Measurements from ENCODE around the gene HYAL1. TPM values are rescaled to one million over a fixed set of nuclear protein-coding genes. Genes with fewer than 3 reads are reported as not detected.
"Not testable (repeated sequence)": the region's sequence is repeated elsewhere in the genome, so short reads cannot be mapped to it uniquely, and the experiment has no call there.

The HYAL1 gene
- total RNA-seq, 2 experiments from 2014 or later = not detected

DNA sequence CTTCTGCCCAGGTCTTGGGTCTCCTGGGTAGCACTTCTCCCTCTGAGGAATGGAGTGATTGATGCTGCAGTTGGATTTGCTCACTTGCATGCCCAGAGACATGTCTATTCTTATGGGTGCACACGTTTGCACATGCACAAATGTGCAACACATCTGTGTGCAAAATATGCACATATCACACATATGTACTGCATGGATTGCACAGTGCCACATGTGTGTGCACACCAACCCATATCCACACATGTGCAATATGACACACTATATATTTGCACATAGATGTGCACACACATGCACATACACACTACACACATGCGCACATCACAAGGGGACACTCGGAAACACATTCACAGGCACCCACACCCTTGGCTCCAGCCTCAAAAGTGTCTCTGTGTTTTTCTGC, 35.1 kb downstream of the HYAL1 start:
- no peak for DNase-seq
- H3K4me1 Mint-ChIP-seq (ENCODE audit: low read depth) = peaks cover 8% of the 10 kb centered on the region
- intact Hi-C loops (cut with micrococcal nuclease) = no loop called here
- H3K27ac Mint-ChIP-seq = no peak overlapping the region
- H3K9me3 Mint-ChIP-seq = no peaks in the 10 kb centered on the region
- no peak overlapping the region for H3K4me3 Mint-ChIP-seq
- peaks cover 14% of the 10 kb centered on the region for H3K27me3 Mint-ChIP-seq (ENCODE audit: low read depth)
- CTCF ChIA-PET = interaction anchor here (0.7 to 0.9 kb wide), 2 partner anchors 9 to 12 kb away, joined by 3 read pairs; no protein-coding TSS in a partner anchor
- no peaks in the 10 kb centered on the region for H3K36me3 Mint-ChIP-seq (ENCODE audit: low read depth)

DNA sequence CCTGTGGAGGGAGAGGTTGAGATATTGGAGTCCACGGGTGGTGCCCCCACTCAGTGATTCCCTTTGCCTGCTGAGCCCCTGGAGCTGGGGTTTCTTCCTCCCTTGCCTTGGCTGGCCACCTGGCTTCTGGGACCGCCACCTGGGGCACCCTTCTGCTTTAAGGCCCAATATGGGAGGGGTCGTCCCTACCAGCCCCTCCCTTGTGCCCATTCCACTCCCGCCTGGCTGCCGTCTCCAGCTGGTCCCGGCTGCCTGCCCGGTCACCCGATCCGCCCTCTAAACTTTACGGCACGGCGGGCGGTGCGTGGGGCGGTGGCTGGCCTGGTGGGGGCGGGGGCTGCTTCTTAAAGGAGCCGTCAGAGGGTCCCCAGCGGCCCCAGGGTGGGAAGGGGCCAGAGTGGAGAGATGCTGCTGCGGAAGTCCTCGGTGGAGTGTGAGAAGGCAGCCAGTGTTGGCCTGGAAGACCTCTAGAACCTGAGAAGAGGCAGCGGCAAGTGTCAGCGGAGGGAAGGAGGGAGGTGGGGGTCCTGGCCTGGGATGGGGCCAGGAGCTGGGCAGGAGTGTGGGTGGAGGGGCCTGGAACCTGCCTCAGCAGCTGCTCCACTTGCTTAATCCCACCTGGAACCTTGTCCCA, 36.0 kb downstream of the HYAL1 start:
- CTCF ChIA-PET = interaction anchor here (0.7 to 1.5 kb wide), 8 partner anchors 8 to 75 kb away, joined by 3 to 4 read pairs (median 4); no protein-coding TSS in a partner anchor
- H3K4me3 Mint-ChIP-seq = no peak overlapping the region
- H3K36me3 Mint-ChIP-seq (ENCODE audit: low read depth) = no peaks in the 10 kb centered on the region
- peaks cover 10% of the 10 kb centered on the region for H3K27me3 Mint-ChIP-seq (ENCODE audit: low read depth)
- intact Hi-C loops (cut with micrococcal nuclease) = no loop called here
- no peaks in the 10 kb centered on the region for H3K9me3 Mint-ChIP-seq
- H3K4me1 Mint-ChIP-seq (ENCODE audit: low read depth) = peaks cover 2% of the 10 kb centered on the region
- H3K27ac Mint-ChIP-seq = no peak overlapping the region
- no peak for DNase-seq

DNA sequence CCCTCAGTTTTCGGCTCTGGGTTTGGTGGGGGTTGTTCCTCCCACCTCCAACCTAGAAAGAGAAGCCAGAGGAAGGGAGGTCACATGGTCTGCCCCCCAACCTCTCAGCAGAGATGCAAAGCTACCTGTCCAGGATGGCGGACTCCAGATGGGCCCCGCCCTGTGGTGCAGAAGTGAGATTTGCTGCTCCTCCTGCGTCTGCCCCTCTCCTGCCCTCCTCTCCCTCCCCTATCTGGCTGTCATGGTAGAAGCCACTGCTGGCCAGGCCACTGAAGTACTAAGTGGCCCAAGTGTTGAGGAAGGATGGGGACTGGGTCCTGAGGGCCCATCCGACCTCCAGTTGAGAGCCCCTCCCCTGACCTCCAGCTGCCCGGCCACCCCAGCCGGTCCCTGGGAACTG, 36.5 kb downstream of the HYAL1 start:
- Mint-ChIP-seq H3K27me3 (ENCODE audit: low read depth) (peaks cover 10% of the 10 kb centered on the region), H3K9me3 (no peaks in the 10 kb centered on the region), H3K27ac (no peak overlapping the region), H3K36me3 (ENCODE audit: low read depth) (no peaks in the 10 kb centered on the region), H3K4me1 (ENCODE audit: low read depth) (peaks cover 2% of the 10 kb centered on the region), H3K4me3 (no peak overlapping the region)
- intact Hi-C loops (cut with micrococcal nuclease) = no loop called here
- CTCF ChIA-PET = interaction anchor here (0.8 to 1.5 kb wide), 6 partner anchors 10 to 74 kb away, joined by 3 to 4 read pairs (median 4); no protein-coding TSS in a partner anchor
- no peak for DNase-seq

DNA sequence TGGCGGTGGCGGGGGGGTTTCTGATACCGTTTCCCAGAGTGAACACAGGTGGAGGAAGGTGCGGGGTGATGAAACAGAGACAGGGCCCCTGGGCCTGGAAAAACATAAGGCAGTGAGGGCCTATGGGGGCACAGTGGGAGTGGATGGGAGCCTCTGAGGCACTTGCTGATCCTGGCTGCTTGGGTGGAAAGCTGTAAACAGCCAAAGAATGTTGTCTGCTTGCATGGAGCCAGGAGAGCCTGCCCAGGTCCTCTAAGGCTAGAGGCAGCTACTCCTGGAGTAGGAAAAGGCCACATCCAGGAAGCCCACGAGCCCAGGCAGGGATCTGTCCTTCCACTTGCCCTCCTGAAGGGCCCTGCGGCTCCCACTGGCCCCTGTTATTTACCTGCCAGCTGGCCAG, 37.4 kb downstream of the HYAL1 start:
- CTCF ChIA-PET = interaction anchor here (1.5 kb wide), 2 partner anchors 20 to 71 kb away, joined by 4 read pairs; no protein-coding TSS in a partner anchor
- Mint-ChIP-seq H3K36me3 (ENCODE audit: low read depth) (no peaks in the 10 kb centered on the region), H3K27ac (no peak overlapping the region), H3K4me3 (no peak overlapping the region), H3K9me3 (no peaks in the 10 kb centered on the region), H3K27me3 (ENCODE audit: low read depth) (peaks cover 10% of the 10 kb centered on the region), H3K4me1 (ENCODE audit: low read depth) (no peaks in the 10 kb centered on the region)
- no peak for DNase-seq
- intact Hi-C loops (cut with micrococcal nuclease) = no loop called here

DNA sequence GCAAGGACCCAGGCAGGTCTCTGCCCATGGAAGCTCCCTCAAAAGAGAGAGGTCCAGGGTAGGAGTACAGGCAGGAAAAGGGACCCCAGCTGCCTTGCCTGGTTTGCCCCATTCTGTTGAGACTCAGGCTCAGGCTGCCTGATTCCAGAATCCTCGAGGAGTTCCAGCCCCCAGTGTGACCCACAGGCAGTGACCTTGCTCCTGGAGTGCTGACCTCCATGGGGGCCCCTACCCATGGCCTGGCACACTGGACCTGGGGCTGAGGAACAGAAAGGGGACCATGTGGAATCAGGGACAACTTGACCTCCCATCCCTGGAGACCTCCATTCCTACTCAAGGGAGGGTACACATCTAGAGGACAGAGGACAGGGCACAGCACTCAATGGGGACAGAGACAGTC, 37.8 kb downstream of the HYAL1 start:
- Mint-ChIP-seq H3K36me3 (ENCODE audit: low read depth) (no peaks in the 10 kb centered on the region), H3K4me1 (ENCODE audit: low read depth) (no peaks in the 10 kb centered on the region), H3K27ac (no peak overlapping the region), H3K9me3 (no peaks in the 10 kb centered on the region), H3K27me3 (ENCODE audit: low read depth) (peaks cover 10% of the 10 kb centered on the region), H3K4me3 (no peak overlapping the region)
- intact Hi-C loops (cut with micrococcal nuclease) = no loop called here
- CTCF ChIA-PET = no interaction called here
- no peak for DNase-seq

DNA sequence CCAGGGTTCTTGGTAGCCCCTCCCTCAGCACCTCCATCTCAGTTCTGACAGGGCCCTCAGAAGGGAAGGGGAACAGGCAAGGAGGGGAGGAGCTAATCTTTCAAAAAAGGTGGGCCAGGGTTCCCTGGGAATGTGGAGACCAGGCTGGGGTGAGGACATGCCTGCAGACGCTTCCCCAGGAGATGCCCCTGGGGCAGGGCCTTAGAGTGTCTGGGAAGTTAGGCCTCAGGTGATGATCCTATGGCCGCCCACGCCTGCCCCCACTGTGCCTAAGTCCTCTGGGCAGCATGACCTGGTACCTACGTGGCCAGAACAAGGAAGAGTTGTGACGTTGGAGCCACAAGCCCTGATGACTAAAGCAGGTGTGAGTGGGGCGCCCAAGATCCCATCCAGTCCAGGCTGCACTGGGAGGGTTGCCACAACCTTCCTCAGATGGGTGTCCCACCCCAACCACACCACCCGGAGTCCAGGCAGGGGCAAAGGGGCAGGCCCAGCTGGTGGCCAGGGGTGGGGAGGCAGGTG, 38.3 kb downstream of the HYAL1 start:
- intact Hi-C loops (cut with micrococcal nuclease) = no loop called here
- no peak for DNase-seq
- CTCF ChIA-PET = no interaction called here
- no peaks in the 10 kb centered on the region for H3K36me3 Mint-ChIP-seq (ENCODE audit: low read depth)
- no peak overlapping the region for H3K27ac Mint-ChIP-seq
- no peaks in the 10 kb centered on the region for H3K4me1 Mint-ChIP-seq (ENCODE audit: low read depth)
- H3K9me3 Mint-ChIP-seq = no peaks in the 10 kb centered on the region
- no peak overlapping the region for H3K4me3 Mint-ChIP-seq
- H3K27me3 Mint-ChIP-seq (ENCODE audit: low read depth) = peaks cover 10% of the 10 kb centered on the region

DNA sequence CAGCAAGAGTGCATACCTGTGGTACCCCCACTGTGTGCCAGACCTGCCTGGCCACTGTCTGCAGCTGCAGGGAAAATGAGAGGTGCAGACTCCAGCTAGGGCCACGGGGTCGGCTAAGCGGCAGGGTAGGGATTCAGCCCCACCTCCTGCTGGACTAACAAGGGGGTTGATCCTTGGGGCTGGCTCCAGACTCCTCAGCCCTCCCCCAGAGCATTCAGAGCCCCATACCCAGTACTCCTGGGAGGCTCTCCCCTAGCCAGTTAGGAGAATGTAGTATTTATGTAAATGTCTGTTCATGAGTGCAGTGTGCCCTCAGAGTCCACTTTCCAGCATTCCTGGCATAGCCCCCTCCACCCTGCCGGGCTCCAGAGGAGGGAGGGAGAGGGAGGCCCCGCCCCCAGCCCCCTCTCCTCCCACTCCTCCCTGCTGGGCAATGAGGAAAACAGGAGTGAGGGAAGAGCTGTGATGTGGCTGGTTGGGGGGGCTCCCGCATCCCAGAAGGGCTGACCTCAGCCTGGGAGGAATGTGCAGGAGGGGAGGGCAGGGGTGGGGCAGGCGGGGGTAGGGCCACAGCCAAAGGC, 38.9 kb downstream of the HYAL1 start:
- peaks cover 4% of the 10 kb centered on the region for H3K4me1 Mint-ChIP-seq (ENCODE audit: low read depth)
- no peak for DNase-seq
- intact Hi-C loops (cut with micrococcal nuclease) = no loop called here
- H3K36me3 Mint-ChIP-seq (ENCODE audit: low read depth) = no peaks in the 10 kb centered on the region
- H3K9me3 Mint-ChIP-seq = no peaks in the 10 kb centered on the region
- no peak overlapping the region for H3K4me3 Mint-ChIP-seq
- no peak overlapping the region for H3K27ac Mint-ChIP-seq
- CTCF ChIA-PET = interaction anchor here (0.6 to 1.7 kb wide), 3 partner anchors 19 to 229 kb away, joined by 3 to 4 read pairs (median 4); no protein-coding TSS in a partner anchor
- peaks cover 10% of the 10 kb centered on the region for H3K27me3 Mint-ChIP-seq (ENCODE audit: low read depth)

DNA sequence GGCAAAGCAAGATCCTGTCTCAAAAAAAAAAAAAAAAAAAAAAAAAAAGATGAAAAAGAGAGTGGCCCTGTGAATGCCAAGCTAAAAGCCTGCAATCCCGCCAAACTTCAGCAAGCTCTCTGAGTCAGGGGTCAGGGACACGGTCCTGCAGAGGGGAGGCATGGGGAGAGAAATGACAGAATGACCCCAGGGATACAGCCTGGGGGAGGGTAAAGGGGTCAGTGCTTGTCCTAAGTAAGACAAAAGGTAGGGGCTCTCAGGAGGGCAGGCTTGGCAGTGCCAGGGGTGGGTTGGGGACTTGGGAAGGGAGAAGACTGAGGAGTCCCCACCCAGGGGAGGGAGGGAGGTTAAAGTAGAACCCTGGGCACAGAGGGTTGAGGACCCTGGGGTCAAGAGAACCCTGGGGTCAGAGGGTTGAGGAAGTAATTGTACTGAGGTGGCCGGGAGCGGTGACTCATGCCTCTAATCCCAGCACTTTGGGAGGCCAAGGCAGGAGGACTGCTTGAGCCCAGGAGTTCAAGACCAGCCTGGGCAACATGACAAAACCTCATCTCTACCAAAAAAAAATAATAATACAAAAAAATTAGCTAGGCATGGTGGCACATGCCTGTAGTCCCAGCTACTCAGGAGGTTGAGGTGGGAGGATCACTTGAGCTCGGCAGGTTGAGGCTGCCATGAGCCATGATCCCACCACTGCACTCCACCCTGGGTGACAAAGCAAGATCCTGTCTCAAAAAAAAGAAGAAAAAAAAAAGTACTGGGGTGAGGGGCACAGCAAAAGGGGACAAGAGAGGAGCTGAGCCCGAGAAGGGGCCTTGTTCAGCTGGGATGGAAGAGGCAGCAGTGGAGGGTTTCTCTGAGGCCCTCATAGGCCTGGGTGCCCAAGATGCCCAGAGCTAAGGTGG, 39.6 kb downstream of the HYAL1 start:
- intact Hi-C loops (cut with micrococcal nuclease) = no loop called here
- Mint-ChIP-seq H3K36me3 (ENCODE audit: low read depth) (no peaks in the 10 kb centered on the region), H3K27ac (no peak overlapping the region), H3K4me1 (ENCODE audit: low read depth) (peaks cover 4% of the 10 kb centered on the region), H3K9me3 (no peaks in the 10 kb centered on the region), H3K4me3 (no peak overlapping the region), H3K27me3 (ENCODE audit: low read depth) (peaks cover 10% of the 10 kb centered on the region)
- no peak for DNase-seq
- CTCF ChIA-PET = interaction anchor here (0.6 to 1.7 kb wide), 6 partner anchors 7 to 230 kb away, joined by 3 to 8 read pairs (median 4); no protein-coding TSS in a partner anchor

DNA sequence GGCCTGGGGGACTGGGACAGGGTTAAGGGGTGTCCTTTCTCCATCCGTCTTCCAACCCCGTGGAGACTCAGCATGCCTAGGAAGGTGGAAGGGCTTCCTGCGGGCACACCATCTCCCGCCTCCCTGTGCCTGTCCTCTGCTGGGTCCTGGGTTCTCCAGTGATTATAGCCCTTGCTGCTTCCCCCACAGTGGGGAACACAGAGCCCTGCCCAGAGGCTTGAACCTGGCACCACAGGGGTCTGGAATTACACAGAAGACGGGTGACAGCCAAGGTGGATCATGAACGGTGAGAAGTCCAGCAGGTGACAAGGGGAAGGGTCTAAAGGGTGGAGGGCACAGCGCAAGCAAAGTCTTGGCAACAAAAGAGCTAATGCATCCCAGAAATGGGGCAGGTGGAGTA, 40.6 kb downstream of the HYAL1 start:
- peaks cover 8% of the 10 kb centered on the region for H3K27me3 Mint-ChIP-seq (ENCODE audit: low read depth)
- no peak overlapping the region for H3K4me3 Mint-ChIP-seq
- no peaks in the 10 kb centered on the region for H3K9me3 Mint-ChIP-seq
- H3K36me3 Mint-ChIP-seq (ENCODE audit: low read depth) = peaks cover 3% of the 10 kb centered on the region
- no peak overlapping the region for H3K27ac Mint-ChIP-seq
- H3K4me1 Mint-ChIP-seq (ENCODE audit: low read depth) = peaks cover 4% of the 10 kb centered on the region
- CTCF ChIA-PET = interaction anchor here (1.0 to 1.7 kb wide), 5 partner anchors 8 to 62 kb away, joined by 3 to 8 read pairs (median 4); no protein-coding TSS in a partner anchor
- intact Hi-C loops (cut with micrococcal nuclease) = no loop called here
- DNase-seq = no peak

DNA sequence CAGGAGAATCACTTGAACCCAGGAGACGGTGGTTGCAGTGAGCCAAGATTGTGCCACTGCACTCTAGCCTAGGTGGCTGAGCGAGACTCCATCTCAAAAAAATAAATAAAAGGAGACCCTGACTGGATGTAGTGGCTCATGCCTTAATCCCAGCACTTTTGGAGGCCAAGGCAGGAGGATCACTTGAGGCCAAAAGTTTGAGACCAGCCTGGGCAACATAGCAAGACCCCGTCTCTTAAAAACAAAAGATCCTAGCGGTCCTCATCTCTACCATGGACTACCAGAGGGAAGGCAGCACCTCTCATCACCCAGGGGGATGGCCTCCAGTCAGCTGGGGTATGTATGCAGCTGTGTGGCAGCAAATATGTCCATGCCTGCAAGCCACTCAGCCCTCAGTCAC, 41.2 kb downstream of the HYAL1 start:
- H3K36me3 Mint-ChIP-seq (ENCODE audit: low read depth); H3K9me3 Mint-ChIP-seq; H3K4me3 Mint-ChIP-seq; H3K27ac Mint-ChIP-seq; H3K4me1 Mint-ChIP-seq (ENCODE audit: low read depth); DNase-seq; intact Hi-C loops (cut with micrococcal nuclease); H3K27me3 Mint-ChIP-seq (ENCODE audit: low read depth): not testable (repeated sequence)
- CTCF ChIA-PET = interaction anchor here (0.6 to 3.7 kb wide), 4 partner anchors 9 to 418 kb away, joined by 3 to 38 read pairs (median 3); no protein-coding TSS in a partner anchor

DNA sequence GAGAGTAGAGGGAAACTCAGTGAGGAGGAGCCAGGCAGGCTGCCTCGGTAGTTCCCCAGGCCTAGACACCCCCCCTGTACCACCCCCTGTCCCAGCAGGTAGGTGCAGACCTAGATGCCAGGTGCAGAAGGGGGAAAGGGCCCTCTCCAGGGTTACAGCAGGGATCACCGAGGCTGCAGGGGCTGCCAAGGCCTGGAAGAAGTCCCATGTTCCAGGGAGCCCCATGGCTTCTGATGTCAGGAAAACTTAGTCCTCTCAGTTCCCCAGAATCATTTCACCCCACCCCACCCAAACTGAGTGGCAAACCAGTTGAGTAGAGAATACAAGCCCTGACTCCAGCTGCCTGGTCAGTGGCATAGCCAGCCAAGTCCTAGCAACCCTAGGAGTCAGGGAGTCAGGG, 41.9 kb downstream of the HYAL1 start:
- CTCF ChIA-PET = interaction anchor here (0.6 to 3.7 kb wide), 4 partner anchors 13 to 419 kb away, joined by 3 to 38 read pairs (median 6); no protein-coding TSS in a partner anchor
- peaks cover 14% of the 10 kb centered on the region for H3K36me3 Mint-ChIP-seq (ENCODE audit: low read depth)
- peaks cover 6% of the 10 kb centered on the region for H3K27me3 Mint-ChIP-seq (ENCODE audit: low read depth)
- DNase-seq = no peak
- H3K4me3 Mint-ChIP-seq = no peak overlapping the region
- H3K4me1 Mint-ChIP-seq (ENCODE audit: low read depth) = peaks cover 4% of the 10 kb centered on the region
- intact Hi-C loops (cut with micrococcal nuclease) = no loop called here
- H3K27ac Mint-ChIP-seq = no peak overlapping the region
- H3K9me3 Mint-ChIP-seq = no peaks in the 10 kb centered on the region

DNA sequence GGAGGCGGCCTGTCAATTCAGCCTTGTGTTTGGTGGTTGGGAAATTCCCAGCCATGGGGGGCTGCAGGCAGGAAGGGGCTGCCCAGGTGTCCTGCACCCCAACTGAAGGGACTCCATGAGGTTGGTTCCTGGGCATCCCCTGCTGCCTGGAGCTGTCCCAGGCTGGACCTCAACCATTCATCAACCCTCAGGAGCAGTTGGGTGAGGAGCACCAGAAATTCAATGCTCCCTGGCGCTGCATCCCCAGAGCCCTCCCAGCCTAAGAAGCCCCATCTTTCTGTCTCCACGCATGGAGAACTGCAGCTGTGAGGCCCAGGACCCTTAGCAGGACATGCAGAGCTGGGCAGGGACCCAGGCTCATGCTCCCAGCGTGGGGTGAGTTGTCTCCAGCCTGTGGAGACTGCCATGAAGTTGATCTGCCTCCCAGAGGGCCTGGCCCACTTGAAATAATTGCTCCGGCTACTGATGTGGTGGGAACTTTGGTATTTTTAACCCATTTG, 42.4 kb downstream of the HYAL1 start:
- Mint-ChIP-seq H3K27ac (no peak overlapping the region), H3K9me3 (no peaks in the 10 kb centered on the region), H3K4me1 (ENCODE audit: low read depth) (peaks cover 4% of the 10 kb centered on the region), H3K36me3 (ENCODE audit: low read depth) (peaks cover 15% of the 10 kb centered on the region), H3K4me3 (no peak overlapping the region), H3K27me3 (ENCODE audit: low read depth) (peaks cover 5% of the 10 kb centered on the region)
- no peak for DNase-seq
- CTCF ChIA-PET = interaction anchor here (1.0 to 3.7 kb wide), 4 partner anchors 13 to 34 kb away, joined by 4 to 38 read pairs (median 6); no protein-coding TSS in a partner anchor
- intact Hi-C loops (cut with micrococcal nuclease) = loop anchor here (1.0 kb wide), 3 partner anchors 12 to 34 kb away; no protein-coding TSS in a partner anchor
